Loucy (cell line): Measurements from ENCODE around the gene LEP.

Experiments used
- EZH2phosphoT487 ChIP-seq: fragments of 200-600 bp; IDR thresholded peaks from 2 replicates; pipeline ENCODE4 v1.6.1; 2018; ENCODE audit warnings: antibody characterized with exemption, mild to moderate bottlenecking, moderate library complexity, borderline replicate concordance
- TF ChIP-seq, protein P1 (sequence below): fragments of 200-600 bp; sonication (generic); conservative IDR thresholded peaks from 2 replicates; pipeline ENCODE4 v1.5.1; 2014; ENCODE audit warnings: mild to moderate bottlenecking, antibody characterized with exemption, low read length

DNA sequence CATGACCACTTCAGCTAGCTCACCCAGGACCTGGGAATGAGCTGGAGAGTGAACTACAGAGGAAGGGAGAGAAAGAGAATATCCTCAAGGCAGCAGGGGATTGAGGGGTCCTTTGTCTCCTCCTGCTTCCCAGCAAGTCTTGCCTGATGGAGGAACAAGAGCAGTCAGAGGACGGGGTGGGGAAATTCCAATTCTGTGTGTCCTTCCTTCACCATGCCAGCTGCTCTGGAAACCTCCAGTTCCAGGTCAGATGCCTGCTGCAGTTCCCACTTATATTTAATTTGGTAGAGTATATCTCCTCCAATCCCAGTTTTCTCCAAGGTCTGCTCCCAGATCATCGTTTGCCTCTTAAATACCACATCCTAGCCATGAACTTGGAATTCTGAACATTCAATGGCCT lies 21.4 kb upstream of the LEP start:
- TF ChIP-seq, protein P1, sequence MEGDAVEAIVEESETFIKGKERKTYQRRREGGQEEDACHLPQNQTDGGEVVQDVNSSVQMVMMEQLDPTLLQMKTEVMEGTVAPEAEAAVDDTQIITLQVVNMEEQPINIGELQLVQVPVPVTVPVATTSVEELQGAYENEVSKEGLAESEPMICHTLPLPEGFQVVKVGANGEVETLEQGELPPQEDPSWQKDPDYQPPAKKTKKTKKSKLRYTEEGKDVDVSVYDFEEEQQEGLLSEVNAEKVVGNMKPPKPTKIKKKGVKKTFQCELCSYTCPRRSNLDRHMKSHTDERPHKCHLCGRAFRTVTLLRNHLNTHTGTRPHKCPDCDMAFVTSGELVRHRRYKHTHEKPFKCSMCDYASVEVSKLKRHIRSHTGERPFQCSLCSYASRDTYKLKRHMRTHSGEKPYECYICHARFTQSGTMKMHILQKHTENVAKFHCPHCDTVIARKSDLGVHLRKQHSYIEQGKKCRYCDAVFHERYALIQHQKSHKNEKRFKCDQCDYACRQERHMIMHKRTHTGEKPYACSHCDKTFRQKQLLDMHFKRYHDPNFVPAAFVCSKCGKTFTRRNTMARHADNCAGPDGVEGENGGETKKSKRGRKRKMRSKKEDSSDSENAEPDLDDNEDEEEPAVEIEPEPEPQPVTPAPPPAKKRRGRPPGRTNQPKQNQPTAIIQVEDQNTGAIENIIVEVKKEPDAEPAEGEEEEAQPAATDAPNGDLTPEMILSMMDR, result no peak
- TF ChIP-seq EZH2phosphoT487, result no peak
